Endometrial microvascular endothelial cells (primary cell): ENCODE data around the gene NGFR. TPM values are rescaled to one million over a fixed set of nuclear protein-coding genes. Genes with fewer than 3 reads are reported as not detected.

Experiments
- in situ Hi-C: cut with HindIII; loops from 2 replicates; pipeline ENCODE4 v1.10.0; 2017; ENCODE audit warnings: low sequenced_read_pairs, low pct_unique_long_range_greater_than_20kb; ENCODE audit errors: inconsistent ontology term
- total RNA-seq: library from RNA; depleted of rRNA; stranded (reverse); fragments of >200 nt; gene quantifications from one replicate; pipeline ENCODE4 v1.2.3, GENCODE V29; 2015; ENCODE audit errors: inconsistent ontology term

NGFR gene
- total RNA-seq, 1 donor from 2014 or later = not detected

DNA sequence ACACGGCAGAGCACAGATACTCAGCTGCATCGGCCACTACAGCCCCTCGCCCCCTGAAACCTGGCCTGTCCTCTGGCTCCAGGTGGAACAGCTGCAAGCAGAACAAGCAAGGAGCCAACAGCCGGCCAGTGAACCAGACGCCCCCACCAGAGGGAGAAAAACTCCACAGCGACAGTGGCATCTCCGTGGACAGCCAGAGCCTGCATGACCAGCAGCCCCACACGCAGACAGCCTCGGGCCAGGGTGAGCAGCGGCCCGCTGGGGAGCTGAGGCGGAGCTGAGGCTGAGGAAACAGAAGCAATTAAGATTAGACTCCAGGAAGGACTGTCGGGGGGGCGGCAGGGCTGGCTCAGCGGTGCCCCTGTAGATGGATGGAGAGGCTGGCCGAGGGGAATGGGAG, 16.7 kb downstream of the NGFR start:
- in situ Hi-C loops = no loop called here

DNA sequence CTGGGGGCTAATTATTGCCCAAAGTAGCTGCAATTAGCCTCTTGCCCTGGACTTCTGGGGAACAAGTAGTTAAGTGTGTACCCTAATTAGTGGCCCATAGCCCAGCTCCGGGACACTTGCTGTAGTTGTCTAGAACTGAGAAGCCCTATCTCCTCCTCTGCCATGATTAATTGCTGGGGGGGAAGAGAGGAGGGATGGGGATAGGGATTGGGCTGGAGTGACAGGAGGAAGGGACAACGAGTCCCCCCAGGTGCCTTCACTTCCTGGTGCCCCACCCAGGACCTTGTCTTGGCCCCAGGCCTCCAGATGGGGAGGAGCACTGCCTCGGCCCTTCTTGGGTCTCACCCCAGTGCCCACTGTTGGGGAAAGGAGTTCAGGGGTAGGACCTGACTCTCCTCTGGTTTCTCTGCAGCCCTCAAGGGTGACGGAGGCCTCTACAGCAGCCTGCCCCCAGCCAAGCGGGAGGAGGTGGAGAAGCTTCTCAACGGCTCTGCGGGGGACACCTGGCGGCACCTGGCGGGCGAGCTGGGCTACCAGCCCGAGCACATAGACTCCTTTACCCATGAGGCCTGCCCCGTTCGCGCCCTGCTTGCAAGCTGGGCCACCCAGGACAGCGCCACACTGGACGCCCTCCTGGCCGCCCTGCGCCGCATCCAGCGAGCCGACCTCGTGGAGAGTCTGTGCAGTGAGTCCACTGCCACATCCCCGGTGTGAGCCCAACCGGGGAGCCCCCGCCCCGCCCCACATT, 17.4 kb downstream of the NGFR start:
- in situ Hi-C loops = no loop called here

DNA sequence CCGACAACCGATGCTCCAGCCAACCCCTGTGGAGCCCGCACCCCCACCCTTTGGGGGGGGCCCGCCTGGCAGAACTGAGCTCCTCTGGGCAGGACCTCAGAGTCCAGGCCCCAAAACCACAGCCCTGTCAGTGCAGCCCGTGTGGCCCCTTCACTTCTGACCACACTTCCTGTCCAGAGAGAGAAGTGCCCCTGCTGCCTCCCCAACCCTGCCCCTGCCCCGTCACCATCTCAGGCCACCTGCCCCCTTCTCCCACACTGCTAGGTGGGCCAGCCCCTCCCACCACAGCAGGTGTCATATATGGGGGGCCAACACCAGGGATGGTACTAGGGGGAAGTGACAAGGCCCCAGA, 17.9 kb downstream of the NGFR start:
- in situ Hi-C loops = no loop called here

DNA sequence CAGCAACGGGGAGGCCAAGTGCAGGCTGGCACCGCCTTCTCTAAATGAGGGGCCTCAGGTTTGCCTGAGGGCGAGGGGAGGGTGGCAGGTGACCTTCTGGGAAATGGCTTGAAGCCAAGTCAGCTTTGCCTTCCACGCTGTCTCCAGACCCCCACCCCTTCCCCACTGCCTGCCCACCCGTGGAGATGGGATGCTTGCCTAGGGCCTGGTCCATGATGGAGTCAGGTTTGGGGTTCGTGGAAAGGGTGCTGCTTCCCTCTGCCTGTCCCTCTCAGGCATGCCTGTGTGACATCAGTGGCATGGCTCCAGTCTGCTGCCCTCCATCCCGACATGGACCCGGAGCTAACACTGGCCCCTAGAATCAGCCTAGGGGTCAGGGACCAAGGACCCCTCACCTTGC, 18.5 kb downstream of the NGFR start:
- in situ Hi-C loops = no loop called here

DNA sequence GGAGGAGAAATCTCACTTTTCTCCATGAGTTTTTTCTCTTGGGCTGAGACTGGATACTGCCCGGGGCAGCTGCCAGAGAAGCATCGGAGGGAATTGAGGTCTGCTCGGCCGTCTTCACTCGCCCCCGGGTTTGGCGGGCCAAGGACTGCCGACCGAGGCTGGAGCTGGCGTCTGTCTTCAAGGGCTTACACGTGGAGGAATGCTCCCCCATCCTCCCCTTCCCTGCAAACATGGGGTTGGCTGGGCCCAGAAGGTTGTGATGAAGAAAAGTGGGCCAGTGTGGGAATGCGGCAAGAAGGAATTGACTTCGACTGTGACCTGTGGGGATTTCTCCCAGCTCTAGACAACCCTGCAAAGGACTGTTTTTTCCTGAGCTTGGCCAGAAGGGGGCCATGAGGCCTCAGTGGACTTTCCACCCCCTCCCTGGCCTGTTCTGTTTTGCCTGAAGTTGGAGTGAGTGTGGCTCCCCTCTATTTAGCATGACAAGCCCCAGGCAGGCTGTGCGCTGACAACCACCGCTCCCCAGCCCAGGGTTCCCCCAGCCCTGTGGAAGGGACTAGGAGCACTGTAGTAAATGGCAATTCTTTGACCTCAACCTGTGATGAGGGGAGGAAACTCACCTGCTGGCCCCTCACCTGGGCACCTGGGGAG, 19.1 kb downstream of the NGFR start:
- in situ Hi-C loops = no loop called here

DNA sequence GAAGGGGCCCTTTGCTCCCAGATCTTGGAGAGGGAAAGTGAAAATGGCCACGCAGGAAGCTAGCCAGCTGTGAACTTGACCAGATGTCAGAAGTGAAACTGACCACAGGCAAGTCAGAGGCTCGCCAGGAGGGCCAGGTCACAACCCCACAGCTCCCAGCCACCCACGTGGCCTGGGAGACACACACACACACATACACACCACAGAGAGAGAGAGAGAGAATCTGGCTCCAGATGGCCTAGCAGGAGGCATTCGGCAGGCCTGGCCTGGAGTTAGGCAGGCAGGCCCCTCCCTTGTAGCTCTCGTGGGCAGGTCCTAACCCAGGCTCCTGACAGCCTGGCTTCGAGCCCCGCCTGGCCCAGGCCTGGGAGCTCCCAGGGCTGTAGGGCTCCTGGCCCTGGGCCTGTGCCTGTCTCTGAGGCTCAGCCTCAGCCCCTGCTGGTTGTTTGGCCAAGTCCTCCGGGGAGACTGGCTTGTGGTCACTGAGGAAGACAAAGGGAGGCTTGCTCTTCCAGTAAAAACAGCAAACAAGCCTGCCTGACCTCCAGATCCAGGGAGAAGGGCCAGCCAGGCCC, 20.2 kb downstream of the NGFR start:
- in situ Hi-C loops = no loop called here

DNA sequence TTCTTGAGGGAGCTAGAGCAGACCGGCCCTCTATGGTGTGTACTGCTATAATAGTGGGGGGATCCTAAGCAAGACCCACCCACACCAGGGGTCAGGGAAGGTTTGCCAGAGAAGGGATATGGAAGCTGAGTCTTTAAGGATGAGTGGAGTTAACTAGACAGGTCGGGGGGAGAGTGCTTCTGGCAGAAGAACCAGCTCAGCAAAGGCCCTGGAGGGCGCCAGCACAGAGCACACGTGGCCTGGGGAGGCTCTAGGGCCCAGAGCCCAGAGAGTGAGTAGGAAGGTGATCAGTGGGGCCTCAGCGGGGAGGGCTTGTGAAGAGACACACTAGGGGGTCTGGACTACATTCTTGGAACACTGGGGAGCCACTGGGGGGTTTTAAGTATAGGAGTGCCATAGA, 21.1 kb downstream of the NGFR start:
- in situ Hi-C loops = no loop called here

DNA sequence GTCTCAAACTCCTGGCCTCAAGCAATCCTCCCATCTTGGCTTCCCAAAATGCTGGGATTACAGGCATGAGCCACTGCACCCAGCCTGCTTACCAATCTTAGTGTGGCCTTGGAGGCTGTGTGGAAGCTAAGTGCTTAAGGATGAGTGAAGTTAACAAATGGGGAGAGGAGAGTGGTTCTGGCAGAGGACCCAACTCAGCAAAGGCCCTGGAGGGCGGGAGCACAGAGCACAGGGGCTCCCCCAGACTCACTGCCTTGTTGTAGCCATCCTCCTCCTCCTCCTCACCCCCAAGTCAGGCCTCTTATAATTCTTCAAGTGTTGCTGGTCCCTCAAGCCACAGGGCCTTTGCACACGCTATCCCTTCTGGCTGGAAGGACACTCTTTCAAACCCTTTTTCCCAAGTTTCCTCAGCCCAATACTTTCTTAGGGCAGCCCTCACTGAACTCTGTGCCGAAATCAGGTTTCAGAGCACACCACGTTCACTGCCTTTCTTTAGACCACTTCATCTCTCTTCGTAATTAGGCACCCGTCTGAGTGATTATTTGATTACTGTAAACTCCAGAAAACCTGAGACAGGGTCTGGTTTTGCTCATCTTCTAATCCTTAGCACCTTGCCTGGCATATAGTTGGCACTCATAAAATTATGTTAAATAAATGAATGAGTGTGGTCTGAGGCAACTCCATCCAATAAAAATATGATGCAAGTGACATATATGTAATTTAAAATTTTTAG, 23.4 kb downstream of the NGFR start:
- in situ Hi-C loops = no loop called here

DNA sequence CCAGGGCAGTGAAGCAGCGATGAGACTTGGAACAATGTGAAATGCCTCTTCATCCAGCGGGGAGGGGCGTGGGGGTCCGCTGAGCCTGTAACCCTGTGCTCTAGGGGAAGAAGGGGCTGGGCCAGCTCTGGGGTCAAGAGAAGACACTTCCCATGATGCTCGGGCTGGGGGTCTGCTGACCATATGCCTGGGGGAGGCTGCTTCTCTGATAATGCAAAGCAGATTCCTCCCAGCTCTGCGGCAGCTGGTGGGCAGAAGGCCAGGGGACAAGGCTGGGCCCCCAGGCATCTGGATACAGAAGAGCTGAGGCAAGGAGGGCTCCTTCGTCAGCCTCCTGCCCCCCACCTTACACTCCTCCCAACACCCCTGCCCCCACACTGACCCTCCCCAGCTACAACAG, 24.7 kb downstream of the NGFR start:
- in situ Hi-C loops = no loop called here

DNA sequence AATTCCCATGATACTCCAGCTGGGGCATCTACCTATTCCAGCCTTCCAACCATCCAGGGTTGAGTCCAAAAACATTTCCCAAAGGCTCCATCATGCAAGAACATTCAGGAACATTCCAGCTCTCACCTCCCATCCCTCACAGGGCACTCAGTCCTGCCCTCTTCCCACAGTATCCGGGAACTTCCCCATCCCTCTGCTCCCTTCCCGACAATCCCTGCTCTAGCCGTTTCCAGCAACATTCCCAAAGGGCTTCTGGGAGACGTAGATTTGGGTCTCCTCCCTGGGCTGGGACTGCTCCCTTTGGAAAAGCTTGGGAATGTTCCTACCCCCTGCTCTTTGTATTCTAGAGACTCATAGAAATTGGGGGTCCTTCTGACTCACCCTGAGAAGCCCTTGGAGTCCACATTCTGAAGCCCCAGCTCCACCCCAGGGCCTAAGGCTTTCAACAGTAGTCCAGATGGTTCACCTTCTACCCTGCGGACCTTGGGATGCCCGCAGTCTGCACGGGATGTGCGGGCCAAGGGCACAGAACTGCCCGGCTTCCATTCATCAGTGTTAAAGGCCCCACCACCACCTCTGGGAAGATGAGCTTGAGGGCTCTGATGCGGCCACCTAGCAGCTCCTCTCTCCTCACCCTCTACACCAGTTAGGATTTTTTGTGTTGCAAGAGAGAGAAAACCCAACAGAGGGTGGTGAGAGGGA, 25.4 kb downstream of the NGFR start:
- in situ Hi-C loops = no loop called here

DNA sequence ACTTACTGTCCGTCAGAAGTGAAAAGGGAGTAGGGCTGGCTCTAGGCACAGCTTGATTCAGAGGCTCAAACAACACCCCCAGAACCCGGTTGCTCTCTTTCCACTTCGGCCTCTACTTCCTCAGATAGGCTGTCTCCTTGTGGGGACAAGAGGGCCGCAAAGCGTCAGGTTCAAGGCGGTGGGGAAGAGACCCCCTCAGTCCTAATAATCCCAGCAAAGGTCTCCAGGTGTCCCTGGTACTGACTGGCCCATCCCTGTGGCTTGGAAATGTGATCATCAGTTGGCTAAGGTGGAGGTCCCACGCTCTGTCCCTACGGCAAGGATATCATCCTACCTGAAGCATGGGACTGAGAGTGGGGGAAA, 26.0 kb downstream of the NGFR start:
- in situ Hi-C loops = no loop called here

DNA sequence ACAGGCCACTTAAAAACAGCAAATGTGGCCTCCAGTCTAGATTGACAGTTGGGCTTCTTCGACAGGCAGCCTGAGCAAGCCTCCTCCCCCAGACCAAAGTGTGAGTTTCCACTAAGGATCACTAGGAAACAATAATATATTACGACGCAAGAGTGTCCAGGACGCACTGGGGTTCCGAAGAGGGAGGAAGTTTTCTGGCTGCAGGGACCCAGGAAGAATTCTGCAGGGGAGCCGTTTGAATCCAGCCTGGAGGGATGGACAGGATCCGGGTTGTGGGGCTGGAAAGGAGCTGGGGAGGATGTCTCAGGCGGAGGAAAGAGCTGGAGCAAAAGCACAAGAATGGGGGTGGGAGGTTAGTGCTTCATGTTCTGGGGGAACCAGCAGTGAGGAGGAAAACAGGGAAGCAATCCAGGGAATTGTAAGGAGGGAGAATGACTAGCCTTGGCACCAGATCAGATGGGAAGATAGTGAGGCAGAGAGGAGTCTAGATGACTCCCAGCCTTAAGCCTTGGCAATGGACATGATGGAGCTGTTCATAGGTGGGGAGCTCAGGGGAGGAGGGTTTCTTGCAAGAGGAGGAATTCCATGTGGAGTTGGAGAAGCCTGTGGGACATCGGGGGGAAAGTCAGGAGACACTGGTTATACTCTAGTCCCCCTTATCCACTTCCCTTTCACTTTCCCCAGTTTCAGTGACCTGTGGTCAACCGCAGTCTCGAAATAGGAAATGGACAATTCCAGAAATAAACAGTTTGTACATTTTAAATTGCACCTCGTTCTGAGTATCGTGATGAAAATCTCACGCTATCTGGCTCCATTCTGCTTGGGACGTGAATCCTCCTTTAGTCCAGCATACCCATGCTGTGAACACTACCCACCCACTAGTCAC, 26.6 kb downstream of the NGFR start:
- in situ Hi-C loops = no loop called here

DNA sequence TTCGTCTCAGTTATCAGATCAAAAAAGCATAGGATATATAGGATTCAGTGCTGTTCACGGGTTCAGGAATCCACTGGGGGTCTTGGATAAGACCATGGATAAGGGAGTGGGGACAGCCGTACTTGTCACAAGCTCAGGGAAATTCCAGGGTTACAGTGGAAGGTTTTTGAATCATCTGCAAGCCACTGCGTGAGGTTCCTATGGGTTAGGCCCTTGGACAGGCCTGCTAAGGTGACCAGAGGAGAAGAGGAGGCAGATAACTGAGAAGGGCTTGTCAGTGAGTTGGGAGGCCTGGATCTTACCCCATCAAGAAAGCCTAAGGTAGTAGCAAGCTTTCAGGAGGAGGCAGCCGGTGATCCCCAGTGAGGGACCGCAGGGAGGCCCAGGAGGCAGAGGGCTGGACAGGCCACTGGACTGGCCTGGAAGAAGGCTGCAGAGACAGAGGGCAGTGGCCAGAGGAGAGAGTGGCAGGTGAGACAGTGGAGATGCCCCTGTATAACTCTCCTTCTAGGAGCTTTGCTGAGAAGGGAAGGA, 27.3 kb downstream of the NGFR start:
- in situ Hi-C loops = no loop called here

DNA sequence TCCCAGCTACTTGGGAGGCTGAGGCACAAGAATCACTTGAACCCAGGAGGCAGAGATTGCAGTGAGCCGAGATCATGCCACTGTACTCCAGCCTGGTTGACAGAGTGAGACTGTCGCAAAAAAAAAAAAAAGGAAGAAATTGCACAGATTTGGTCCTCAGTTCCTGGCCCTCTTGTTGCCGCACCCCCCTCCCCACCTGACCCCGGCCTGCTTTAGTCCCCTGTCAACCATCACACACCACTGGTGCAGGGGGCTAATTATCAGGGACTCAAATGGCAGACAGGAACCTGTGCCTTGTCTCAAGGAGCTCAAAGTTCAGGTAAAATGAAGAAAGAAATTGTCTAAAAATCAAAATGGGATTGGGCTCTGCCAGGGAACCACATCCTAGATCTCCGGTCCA, 28.1 kb downstream of the NGFR start:
- in situ Hi-C loops = no loop called here

DNA sequence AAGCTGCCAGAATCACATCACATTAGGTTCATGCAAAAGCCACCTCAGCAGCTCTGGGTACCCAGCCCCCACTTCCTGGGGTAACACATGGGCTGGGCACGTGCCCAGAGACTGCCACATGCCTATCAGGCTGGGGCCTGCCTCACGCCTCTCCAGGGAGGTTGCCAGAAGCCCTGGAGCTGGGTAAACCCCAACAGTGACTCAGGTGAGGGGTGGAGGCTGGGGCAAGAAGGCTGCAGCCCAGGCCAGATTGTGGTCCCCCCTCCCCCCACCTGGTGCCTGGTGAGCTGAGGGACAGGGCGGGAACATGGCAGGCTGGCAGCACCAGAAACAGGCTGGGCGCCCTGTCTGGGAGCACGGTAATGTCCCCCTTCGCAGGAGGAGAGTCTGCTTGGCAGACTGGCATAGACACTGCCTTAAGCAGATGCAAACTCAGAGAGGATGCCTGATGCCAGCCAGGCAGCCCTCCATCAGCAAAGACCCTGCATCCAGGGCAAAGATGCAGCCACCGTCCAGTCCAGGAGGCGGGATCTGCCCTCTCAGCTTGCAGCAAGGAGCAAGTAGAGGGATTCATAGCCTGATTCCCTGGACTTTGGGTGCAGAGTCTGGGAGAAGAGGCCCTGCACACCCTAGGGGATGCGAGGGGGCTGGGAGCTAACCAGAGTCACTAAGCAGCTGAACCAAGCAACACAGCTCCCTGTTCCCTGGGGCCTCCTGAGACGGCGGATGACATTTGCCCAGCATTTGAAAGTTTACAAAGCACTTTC, 28.8 kb downstream of the NGFR start:
- in situ Hi-C loops = no loop called here

DNA sequence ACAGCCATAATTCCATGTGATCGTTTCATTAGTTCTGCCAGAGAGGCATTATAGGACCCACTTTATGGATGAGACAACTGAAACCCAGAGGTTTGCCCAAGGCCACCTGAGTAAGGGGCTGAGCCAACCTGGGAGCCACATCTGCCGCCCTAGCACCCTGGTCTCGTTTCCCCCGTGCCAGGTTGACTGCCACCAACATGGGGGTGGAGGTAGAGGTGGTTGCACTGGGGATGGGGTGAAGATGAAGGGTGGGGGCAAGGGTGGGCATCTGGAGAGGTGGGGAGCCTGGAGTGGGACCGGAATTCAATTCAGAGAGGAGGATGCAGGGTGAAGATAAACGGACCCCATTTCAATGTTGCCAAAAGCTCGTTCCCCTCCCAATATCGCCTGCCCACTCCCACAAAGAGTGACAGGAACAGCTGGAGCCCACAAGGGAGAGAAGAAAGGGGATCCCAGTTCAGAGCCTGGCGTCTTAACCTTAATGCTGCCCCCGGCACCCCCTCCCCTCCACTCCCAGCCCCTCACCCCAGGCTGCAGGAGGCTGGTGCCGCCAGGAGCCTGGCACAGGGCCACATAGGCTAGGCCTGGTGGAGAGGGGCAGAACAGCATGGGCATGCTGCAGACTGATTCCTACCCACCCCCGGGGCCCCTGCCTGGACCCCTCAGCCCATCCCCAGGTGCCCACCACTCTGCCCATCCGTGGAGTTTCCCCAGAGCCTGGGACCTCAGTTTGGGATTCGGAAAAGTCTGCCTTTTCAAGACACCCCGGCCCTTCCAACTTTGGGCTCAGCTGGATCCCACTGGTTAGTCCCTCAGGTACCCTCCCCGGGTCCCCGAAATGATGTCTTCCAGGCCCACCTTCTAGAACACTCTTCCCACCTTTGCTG, 29.6 kb downstream of the NGFR start:
- in situ Hi-C loops = no loop called here
